ENCODE results near the gene LPXN. TPM values are rescaled to one million over a fixed set of nuclear protein-coding genes. Genes with fewer than 3 reads are reported as not detected.
A peak's percentile ranks its signal among the peaks of the same experiment; 100 is the strongest.

Gene LPXN
- total and polyA plus RNA-seq, 8 donors = 3.2 to 10.4 (median 5.0) TPM

DNA sequence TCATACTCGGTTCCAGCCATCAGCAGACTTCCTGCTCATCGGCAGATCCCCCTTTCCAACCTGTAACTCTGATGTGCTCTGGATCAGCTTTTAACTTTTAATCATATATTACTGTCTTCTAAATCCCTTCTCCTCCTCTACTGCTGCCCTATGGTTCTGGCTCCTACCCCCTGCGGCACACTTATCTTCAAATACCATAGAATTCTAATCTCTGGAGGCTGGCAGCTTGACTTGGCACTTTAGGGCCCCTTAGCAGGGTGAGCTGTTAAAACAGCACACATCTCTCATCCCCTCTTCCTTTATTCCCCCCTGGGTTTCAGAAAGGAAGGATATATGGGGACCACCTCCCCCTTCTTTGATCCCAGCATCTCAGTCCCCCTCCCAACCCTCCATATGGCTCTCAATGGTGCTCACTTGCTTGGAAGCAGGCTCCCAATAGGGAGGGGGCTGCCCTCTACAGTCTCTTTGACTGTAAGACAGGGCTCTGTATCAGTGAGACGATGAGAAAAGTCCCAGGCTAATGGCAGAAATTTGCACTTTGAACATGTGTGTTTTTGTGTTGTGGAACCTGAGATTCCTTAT is 42.4 kb upstream of the LPXN start:
- DNase-seq (no peak), ATAC-seq (peak; percentile 43 to 63 (median 50)), FAIRE-seq (no peak)
- TF ChIP-seq, protein P1, sequence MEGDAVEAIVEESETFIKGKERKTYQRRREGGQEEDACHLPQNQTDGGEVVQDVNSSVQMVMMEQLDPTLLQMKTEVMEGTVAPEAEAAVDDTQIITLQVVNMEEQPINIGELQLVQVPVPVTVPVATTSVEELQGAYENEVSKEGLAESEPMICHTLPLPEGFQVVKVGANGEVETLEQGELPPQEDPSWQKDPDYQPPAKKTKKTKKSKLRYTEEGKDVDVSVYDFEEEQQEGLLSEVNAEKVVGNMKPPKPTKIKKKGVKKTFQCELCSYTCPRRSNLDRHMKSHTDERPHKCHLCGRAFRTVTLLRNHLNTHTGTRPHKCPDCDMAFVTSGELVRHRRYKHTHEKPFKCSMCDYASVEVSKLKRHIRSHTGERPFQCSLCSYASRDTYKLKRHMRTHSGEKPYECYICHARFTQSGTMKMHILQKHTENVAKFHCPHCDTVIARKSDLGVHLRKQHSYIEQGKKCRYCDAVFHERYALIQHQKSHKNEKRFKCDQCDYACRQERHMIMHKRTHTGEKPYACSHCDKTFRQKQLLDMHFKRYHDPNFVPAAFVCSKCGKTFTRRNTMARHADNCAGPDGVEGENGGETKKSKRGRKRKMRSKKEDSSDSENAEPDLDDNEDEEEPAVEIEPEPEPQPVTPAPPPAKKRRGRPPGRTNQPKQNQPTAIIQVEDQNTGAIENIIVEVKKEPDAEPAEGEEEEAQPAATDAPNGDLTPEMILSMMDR (IDR thresholded peaks at IDR 0.05) = no peak
- H3K36me3 ChIP-seq = peaks cover 0 to 50% (median 15%) of the 10 kb centered on the region in 3 donors
- H3K4me1 ChIP-seq = peaks cover 0 to 19% (median 13%) of the 10 kb centered on the region in 3 donors
- WGBS, 2 donors = 58 to 64% methylated on average over 4 of the region's 4 CpGs
- H3K27ac ChIP-seq = no peak overlapping the region
- intact Hi-C loops (cut with DNase I) = no loop called here
- H3K9me3 ChIP-seq = no peaks in the 10 kb centered on the region
- H3K4me3 ChIP-seq = no peak overlapping the region
- H3K27me3 ChIP-seq = no peaks in the 10 kb centered on the region

DNA sequence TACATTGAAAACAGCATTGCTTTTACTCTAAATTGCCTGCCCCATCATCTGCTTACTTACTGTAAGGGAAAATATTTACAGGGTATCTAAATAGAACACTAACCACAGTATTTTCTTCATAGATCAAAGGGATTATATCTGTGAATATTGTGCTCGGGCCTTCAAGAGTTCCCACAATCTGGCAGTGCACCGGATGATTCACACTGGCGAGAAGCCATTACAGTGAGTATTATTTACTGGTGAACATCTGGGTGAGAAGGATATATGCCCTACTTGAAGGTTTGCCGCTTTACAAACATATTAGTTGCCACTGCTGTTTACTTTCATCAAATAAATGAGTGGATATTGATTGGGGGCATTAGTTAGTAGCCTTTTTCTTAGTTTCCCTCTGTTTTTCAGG is 40.9 kb upstream of the LPXN start:
- no peak for FAIRE-seq
- Histone ChIP-seq H3K27me3 (no peaks in the 10 kb centered on the region), H3K4me1 (peaks cover 0 to 13% (median 13%) of the 10 kb centered on the region in 3 donors), H3K9me3 (no peaks in the 10 kb centered on the region), H3K36me3 (peaks cover 0 to 62% (median 24%) of the 10 kb centered on the region in 3 donors), H3K4me3 (no peak overlapping the region), H3K27ac (peak overlapping the region in 2 of 4 donors; percentile 9 to 25)
- TF ChIP-seq, protein P1 (IDR thresholded peaks at IDR 0.05) = no peak
- peak in 4 of 6 donors; percentile 38 to 76 (median 53) for DNase-seq
- WGBS, 2 donors = 20 to 29% methylated on average over 4 of the region's 4 CpGs
- intact Hi-C loops (cut with DNase I) = no loop called here
- peak; percentile 84 to 91 (median 89) for ATAC-seq

DNA sequence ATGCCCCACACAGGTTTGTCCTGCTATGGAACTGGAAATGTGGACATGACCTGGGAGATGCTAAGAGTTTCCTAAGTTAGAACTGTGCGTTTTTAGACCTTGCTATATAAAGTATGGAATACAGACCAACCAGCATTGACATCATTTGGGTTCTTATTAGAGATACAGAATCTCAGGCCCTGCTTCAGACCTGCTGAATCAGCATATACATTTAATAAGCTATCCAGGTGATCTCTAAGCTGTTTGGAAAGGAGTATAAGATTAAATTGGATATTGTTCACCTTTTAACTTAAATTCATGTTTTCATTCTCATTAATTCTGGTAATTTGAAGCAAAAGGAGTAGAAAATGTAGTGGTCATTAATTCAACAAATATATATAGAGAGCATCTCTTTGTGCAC is 39.9 kb upstream of the LPXN start:
- DNase-seq (no peak), FAIRE-seq (no peak), ATAC-seq (no peak)
- Histone ChIP-seq H3K36me3 (peaks cover 0 to 70% (median 32%) of the 10 kb centered on the region in 3 donors), H3K4me1 (peaks cover 0 to 13% (median 8%) of the 10 kb centered on the region in 3 donors), H3K27ac (no peak overlapping the region), H3K4me3 (no peak overlapping the region), H3K9me3 (no peaks in the 10 kb centered on the region), H3K27me3 (no peaks in the 10 kb centered on the region)
- intact Hi-C loops (cut with DNase I) = no loop called here
- TF ChIP-seq, protein P1 (IDR thresholded peaks at IDR 0.05) = no peak
- 81 to 90% methylated on average over 1 of the region's 1 CpG for WGBS, 2 donors

DNA sequence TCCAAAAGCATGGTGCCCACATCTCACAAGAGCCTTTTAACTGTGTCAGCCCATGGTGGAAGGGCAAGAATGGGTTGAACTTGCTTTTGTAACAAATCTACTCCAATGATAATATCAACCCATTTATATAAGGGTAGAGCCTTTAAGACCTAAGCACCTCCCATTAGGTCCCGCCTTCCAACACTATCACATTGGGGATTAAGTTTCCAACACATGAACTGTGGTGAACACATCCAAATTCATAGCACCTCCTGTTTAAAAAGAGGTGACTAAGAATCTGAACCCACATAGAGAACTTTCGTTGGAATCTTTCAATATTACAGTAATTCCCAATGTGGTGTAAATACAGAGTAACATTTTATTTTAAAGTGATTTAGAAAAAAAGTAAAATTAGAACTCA is 37.6 kb upstream of the LPXN start:
- intact Hi-C loops (cut with DNase I) = no loop called here
- WGBS, 2 donors = 96 to 98% methylated on average over 2 of the region's 2 CpGs
- TF ChIP-seq, protein P1 (IDR thresholded peaks at IDR 0.05) = no peak

DNA sequence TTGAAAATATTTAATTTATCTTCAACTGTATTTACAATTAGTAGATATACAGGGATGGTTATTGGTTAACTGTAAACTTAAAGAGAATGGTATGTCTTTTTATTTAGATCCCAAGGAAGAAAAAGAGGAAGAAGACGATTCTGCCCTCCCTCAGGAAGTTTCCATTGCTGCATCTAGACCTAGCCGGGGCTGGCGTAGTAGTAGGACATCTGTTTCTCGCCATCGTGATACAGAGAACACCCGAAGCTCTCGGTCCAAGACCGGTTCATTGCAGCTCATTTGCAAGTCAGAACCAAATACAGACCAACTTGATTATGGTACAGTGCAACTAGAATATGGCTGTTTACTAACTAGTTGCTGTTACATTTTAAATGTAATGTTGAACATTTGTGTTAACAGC is 34.1 kb upstream of the LPXN start:
- no peak for DNase-seq
- peaks cover 0 to 40% (median 28%) of the 10 kb centered on the region in 3 donors for H3K36me3 ChIP-seq
- WGBS, 2 donors = 91 to 93% methylated on average over 8 of the region's 8 CpGs
- ATAC-seq = no peak
- TF ChIP-seq, protein P1 (IDR thresholded peaks at IDR 0.05) = no peak
- H3K27ac ChIP-seq = no peak overlapping the region
- no peak for FAIRE-seq
- intact Hi-C loops (cut with DNase I) = no loop called here
- no peaks in the 10 kb centered on the region for H3K9me3 ChIP-seq
- no peak overlapping the region for H3K4me3 ChIP-seq
- H3K27me3 ChIP-seq = no peaks in the 10 kb centered on the region
- H3K4me1 ChIP-seq = no peaks in the 10 kb centered on the region

More for the DNA sequence above, 37.6 kb upstream of the LPXN start:
- Histone ChIP-seq H3K4me1 (peaks cover 0 to 13% (median 8%) of the 10 kb centered on the region in 3 donors), H3K4me3 (no peak overlapping the region), H3K27ac (no peak overlapping the region), H3K9me3 (no peaks in the 10 kb centered on the region), H3K36me3 (peaks cover 0 to 67% (median 32%) of the 10 kb centered on the region in 3 donors), H3K27me3 (no peaks in the 10 kb centered on the region)
- no peak for DNase-seq
- FAIRE-seq = no peak
- no peak for ATAC-seq

Data from pancreas (tissue), 10 donors.